Thoracic aorta (tissue), 2 donors: ENCODE measurements around the gene TNFRSF18. TPM values are rescaled to one million over a fixed set of nuclear protein-coding genes. Genes with fewer than 3 reads are reported as not detected.

ENCODE experiments used
- ATAC-seq: fragments of 150-250 bp; one replicate; pipeline ENCODE4 v1.8.0; 2017; ENCODE audit warnings: low read depth; ENCODE audit not compliant: insufficient number of reproducible peaks, low FRiP score
- DNase-seq: peaks from one replicate; pipeline ENCODE4 v3.0.0-alpha.2; 2020; ENCODE audit warnings: low spot score
- H3K27ac ChIP-seq, 2 donors: fragments of 200-600 bp; sonication (generic); 1 replicate in 1 of 2; 2 replicates in 1 of 2; pipeline ENCODE4 v1.5.1; 2016; ENCODE audit warnings: mild to moderate bottlenecking in 2 of 2, moderate library complexity in 2 of 2
- H3K27me3 ChIP-seq: fragments of 200-600 bp; sonication (generic); replicated peaks from 2 replicates; pipeline ENCODE4 v1.6.0; 2016; ENCODE audit warnings: mild to moderate bottlenecking; ENCODE audit not compliant: insufficient read depth
- H3K36me3 ChIP-seq: fragments of 200-600 bp; sonication (generic); one replicate; pipeline ENCODE4 v1.5.1; 2016
- H3K4me1 ChIP-seq, 2 donors: fragments of 200-600 bp; sonication (generic); 1 replicate in 1 of 2; 2 replicates in 1 of 2; pipeline versions ENCODE4 v1.5.1 to v1.6.0; 2016; ENCODE audit warnings: low read depth in 2 of 2, mild to moderate bottlenecking in 1 of 2; ENCODE audit not compliant: control insufficient read depth in 1 of 2
- H3K4me3 ChIP-seq: fragments of 200-600 bp; sonication (generic); 2 replicates; pipeline ENCODE4 v1.5.1; 2016; ENCODE audit warnings: mild to moderate bottlenecking
- H3K9me3 ChIP-seq: fragments of 200-600 bp; sonication (generic); 2 replicates; pipeline ENCODE4 v1.5.1; 2016
- total RNA-seq, 2 donors: library from RNA; depleted of rRNA; stranded (reverse); fragments of >200 nt; gene quantifications; one replicate each; pipeline versions ENCODE4 v1.1.0 to v1.2.3, GENCODE V29; 2016
- TF ChIP-seq, protein P1 (sequence below): fragments of 200-600 bp; sonication (generic); IDR thresholded peaks from one replicate; pipeline ENCODE4 v1.5.1; 2019; ENCODE audit warnings: antibody characterized with exemption

TNFRSF18 gene
- total RNA-seq, 2 donors from 2014 or later, result 1.3 TPM; not detected in 1

DNA sequence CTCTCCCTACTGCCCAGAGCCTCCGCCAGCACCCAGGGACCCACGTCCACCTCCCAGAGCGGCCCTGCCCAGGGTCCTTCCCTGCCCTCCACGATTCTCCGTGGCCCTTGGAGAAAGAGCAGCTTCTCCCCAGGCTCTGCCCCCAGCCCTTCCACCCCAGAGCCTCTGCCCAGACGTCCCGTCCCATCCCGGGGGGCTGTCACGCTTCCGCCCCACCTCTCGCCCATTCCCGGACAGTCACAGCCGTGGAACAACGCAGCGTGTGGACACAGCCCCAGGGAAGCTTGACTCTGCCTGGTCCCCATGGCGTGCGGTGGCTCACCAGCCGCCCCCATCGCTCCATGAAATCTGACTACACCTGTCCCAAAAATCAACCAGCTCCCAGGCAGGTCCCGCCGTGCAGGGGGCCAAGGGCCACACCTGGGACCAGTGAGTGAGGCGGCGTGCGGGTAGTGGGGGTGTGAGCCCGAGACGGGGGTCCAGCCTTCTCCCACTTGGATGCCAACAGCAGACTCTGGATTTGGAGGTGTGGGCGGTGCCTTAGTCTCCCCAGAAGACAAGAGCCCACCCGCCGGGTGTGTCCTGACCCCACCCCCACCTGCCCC, 45.2 kb downstream of the TNFRSF18 start:
- Histone ChIP-seq H3K9me3 (no peaks in the 10 kb centered on the region), H3K27ac (no peak overlapping the region), H3K4me1 (peaks cover 7 to 10% of the 10 kb centered on the region in 2 donors), H3K4me3 (no peak overlapping the region), H3K27me3 (no peaks in the 10 kb centered on the region), H3K36me3 (no peaks in the 10 kb centered on the region)
- TF ChIP-seq, protein P1, sequence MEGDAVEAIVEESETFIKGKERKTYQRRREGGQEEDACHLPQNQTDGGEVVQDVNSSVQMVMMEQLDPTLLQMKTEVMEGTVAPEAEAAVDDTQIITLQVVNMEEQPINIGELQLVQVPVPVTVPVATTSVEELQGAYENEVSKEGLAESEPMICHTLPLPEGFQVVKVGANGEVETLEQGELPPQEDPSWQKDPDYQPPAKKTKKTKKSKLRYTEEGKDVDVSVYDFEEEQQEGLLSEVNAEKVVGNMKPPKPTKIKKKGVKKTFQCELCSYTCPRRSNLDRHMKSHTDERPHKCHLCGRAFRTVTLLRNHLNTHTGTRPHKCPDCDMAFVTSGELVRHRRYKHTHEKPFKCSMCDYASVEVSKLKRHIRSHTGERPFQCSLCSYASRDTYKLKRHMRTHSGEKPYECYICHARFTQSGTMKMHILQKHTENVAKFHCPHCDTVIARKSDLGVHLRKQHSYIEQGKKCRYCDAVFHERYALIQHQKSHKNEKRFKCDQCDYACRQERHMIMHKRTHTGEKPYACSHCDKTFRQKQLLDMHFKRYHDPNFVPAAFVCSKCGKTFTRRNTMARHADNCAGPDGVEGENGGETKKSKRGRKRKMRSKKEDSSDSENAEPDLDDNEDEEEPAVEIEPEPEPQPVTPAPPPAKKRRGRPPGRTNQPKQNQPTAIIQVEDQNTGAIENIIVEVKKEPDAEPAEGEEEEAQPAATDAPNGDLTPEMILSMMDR, result no peak
- DNase-seq (no peak), ATAC-seq (no peak)

DNA sequence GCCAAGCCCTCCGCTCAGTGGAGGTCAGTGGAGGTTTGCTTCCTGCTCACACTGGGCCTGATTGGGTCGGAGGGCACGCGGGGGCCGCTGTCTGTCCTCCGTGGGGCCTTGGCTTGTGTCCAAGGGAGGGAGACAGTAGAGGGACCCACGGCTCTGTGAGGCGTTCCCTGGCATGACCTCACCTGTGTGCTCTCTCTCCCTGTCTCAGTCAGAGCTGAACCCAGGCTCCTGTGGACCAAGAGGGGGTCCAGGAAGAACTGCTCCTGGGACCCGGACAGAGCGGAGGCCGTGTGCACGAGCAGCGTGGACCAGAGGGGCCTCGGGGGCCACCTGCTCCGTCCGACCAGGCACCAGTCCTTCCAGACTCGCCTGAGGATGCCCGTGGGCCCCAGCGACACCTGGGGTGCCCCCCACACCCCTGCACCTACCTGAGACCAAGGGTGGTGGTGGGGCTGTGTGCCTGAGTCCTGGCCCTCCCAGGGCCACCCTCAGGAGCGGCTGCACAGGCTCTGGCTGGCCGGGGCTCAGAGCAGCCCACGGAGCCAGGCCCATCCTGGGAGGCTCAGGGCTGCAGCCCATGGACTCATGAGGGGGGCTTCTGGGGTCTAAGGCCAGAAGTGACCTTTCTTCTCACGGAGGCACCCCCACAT, 46.0 kb downstream of the TNFRSF18 start:
- TF ChIP-seq, protein P1, result no peak
- Histone ChIP-seq H3K27me3 (no peaks in the 10 kb centered on the region), H3K4me1 (peaks cover 7 to 10% of the 10 kb centered on the region in 2 donors), H3K27ac (no peak overlapping the region), H3K4me3 (no peak overlapping the region), H3K9me3 (no peaks in the 10 kb centered on the region), H3K36me3 (no peaks in the 10 kb centered on the region)
- no peak for ATAC-seq
- DNase-seq, result no peak

DNA sequence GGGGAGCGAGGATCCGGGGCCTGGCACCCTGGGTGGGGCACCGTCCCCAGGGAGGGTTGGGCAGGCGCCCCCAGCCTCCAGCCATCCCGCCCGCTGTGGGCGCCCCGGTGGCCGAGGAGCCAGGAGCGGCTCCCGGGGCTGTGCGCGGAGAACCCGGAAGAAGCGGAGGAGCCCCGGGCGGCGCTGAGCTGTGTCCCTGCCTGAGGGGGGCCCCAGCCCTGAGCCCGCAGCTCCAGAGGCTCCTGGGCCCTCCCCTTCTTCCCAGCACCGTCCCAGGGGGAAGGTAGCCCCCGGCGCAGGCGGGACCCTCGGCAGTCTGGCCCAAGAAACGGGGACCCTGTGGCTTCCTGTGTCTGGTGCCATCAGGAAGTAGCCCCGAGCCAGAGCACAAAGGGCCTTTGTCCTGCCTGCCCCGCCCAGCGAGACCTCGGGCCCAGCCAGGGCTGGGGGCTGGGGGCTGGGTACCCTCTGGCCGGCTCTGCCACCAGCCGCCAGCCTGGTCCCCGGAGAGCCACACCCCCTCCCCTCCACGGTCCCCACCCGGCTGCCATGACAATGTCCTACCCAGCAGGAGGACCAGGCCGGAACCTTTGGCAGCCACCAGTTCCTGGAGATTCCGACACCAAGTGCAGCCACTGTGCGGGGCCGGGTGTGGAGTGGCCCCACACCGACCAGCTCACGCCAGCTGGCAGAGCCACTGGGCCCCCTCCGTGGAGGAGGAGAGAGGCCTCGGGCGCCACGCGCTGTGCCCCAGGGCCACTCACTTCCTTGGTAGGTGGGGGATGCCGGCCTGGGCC, 48.3 kb downstream of the TNFRSF18 start:
- Histone ChIP-seq H3K4me1 (peaks cover 7 to 10% of the 10 kb centered on the region in 2 donors), H3K9me3 (peaks cover 2% of the 10 kb centered on the region), H3K4me3 (peak overlapping the region; percentile 82), H3K36me3 (no peaks in the 10 kb centered on the region), H3K27me3 (no peaks in the 10 kb centered on the region), H3K27ac (peak overlapping the region; percentile 86 to 88)
- peak; percentile 40 for ATAC-seq
- TF ChIP-seq, protein P1, result no peak
- no peak for DNase-seq

DNA sequence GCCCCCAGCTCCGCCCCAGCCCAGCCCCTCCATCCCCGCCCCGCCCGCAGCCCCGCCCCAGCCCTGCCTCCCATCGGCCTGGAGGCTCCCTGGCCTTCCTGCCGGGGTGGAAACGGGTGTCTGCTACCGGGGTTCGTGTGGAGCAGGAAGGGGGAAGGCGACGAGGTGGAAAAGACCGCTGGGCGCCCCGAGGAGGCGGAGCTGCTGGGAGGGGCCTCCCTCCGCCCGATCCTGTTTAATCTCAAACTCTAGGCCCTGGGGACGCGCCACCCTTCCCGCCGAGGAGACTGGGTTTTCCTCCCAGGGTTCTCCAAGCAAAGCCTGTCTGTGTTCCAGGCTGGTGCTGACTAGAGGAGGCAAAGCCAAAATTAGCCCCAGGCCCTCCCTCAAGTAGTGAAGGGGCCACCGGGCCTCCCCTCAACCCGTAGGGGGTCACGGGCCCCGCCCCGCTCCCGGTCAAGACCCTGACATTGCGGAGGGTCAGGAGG, 48.9 kb downstream of the TNFRSF18 start:
- DNase-seq, result peak; percentile 35
- ATAC-seq, result peak; percentile 65
- H3K27ac ChIP-seq, result peak overlapping the region; percentile 86 to 88
- peaks cover 3% of the 10 kb centered on the region for H3K9me3 ChIP-seq
- peaks cover 7 to 10% of the 10 kb centered on the region in 2 donors for H3K4me1 ChIP-seq
- peak overlapping the region; percentile 82 for H3K4me3 ChIP-seq
- H3K27me3 ChIP-seq, result no peaks in the 10 kb centered on the region
- no peaks in the 10 kb centered on the region for H3K36me3 ChIP-seq
- TF ChIP-seq, protein P1, result no peak

DNA sequence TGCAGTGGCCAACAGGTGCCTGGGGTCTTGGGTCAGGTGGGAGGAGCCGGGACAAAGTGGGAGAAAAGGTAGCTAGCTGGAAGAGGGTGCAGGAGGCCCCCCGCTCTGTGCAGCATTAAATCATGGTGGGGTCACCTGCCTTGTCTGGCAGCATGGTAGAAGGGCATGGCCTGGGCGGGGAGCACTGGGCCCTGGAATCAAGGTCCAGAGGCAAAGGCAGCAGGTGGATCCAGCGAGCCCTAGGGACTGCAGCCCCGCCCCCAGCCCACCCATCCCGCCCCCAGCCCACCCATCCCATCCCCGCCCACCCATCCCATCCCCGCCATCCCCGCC, 49.4 kb downstream of the TNFRSF18 start:
- TF ChIP-seq, protein P1, result no peak
- ATAC-seq, result no peak

More for the DNA sequence above, 49.4 kb downstream of the TNFRSF18 start:
- no peaks in the 10 kb centered on the region for H3K36me3 ChIP-seq
- no peak overlapping the region for H3K4me3 ChIP-seq
- no peaks in the 10 kb centered on the region for H3K27me3 ChIP-seq
- H3K27ac ChIP-seq, result no peak overlapping the region
- H3K4me1 ChIP-seq, result peaks cover 7 to 10% of the 10 kb centered on the region in 2 donors
- DNase-seq, result no peak
- H3K9me3 ChIP-seq, result peaks cover 3% of the 10 kb centered on the region
